Measurements from ENCODE around the gene GPR87.

Gene GPR87

GRCh38 chr3:151316267-151316991 is at the start of gene GPR87:
Gene GPR87, minus strand, starts transcription at chr3:151316820. Its CDS starts 16,720 bp downstream, at chr3:151300100.
- DNase-seq (ENCODE audit: extremely low spot score), result no peak

GRCh38 chr3:151362751-151363174 is 46.1 kb upstream of the GPR87 start:
- DNase-seq (ENCODE audit: extremely low spot score), result no peak
- CTCF ChIA-PET, result no interaction called here
- TF ChIP-seq SUZ12 (IDR thresholded peaks at IDR 0.05) (no peak), FOXK2 (IDR thresholded peaks at IDR 0.05) (no peak), BHLHE40 (IDR thresholded peaks at IDR 0.05; ENCODE audit: borderline replicate concordance) (no peak), ELF4 (IDR thresholded peaks at IDR 0.05) (no peak), HDGF (IDR thresholded peaks at IDR 0.05; ENCODE audit: borderline replicate concordance) (no peak), NFRKB (IDR thresholded peaks at IDR 0.05) (no peak), PKNOX1 (IDR thresholded peaks at IDR 0.05) (no peak), FOXA1 (IDR thresholded peaks at IDR 0.05) (no peak), CTBP1 (IDR thresholded peaks at IDR 0.05; ENCODE audit: borderline replicate concordance) (no peak), ARNT (IDR thresholded peaks at IDR 0.05) (no peak), ZNF384 (IDR thresholded peaks at IDR 0.05) (no peak), LEF1 (IDR thresholded peaks at IDR 0.05; ENCODE audit: borderline replicate concordance) (no peak)
- POLR2A ChIA-PET, result no interaction called here

More at GRCh38 chr3:151316267-151316991, at the start of gene GPR87:
- TF ChIP-seq FOXK2 (IDR thresholded peaks at IDR 0.05), result no peak
- no peak for TF ChIP-seq BHLHE40 (IDR thresholded peaks at IDR 0.05; ENCODE audit: borderline replicate concordance)
- no peak for TF ChIP-seq FOXM1 (IDR thresholded peaks at IDR 0.05; ENCODE audit: borderline replicate concordance)
- TF ChIP-seq FOXA1 (IDR thresholded peaks at IDR 0.05), result no peak
- TF ChIP-seq LEF1 (IDR thresholded peaks at IDR 0.05; ENCODE audit: borderline replicate concordance), result no peak
- no peak for TF ChIP-seq NFRKB (IDR thresholded peaks at IDR 0.05)
- no peak for TF ChIP-seq ELF4 (IDR thresholded peaks at IDR 0.05)
- TF ChIP-seq PKNOX1 (IDR thresholded peaks at IDR 0.05), result no peak
- TF ChIP-seq CTBP1 (IDR thresholded peaks at IDR 0.05; ENCODE audit: borderline replicate concordance), result no peak
- TF ChIP-seq SP1 (IDR thresholded peaks at IDR 0.05), result no peak
- no peak for TF ChIP-seq ARNT (IDR thresholded peaks at IDR 0.05)
- no peak for TF ChIP-seq ZNF384 (IDR thresholded peaks at IDR 0.05)
- TF ChIP-seq SUZ12 (IDR thresholded peaks at IDR 0.05), result no peak
- TF ChIP-seq TARDBP (IDR thresholded peaks at IDR 0.05), result no peak
- no peak for TF ChIP-seq L3MBTL2 (conservative IDR thresholded peaks at IDR 0.05)
- TF ChIP-seq HDGF (IDR thresholded peaks at IDR 0.05; ENCODE audit: borderline replicate concordance), result no peak
- ChIA-PET POLR2A (no interaction called here), CTCF (no interaction called here)

- ChIA-PET CTCF (interaction anchor here (0.7 to 1.3 kb wide), 2 partner anchors 22 to 211 kb away, joined by 3 to 4 read pairs; no protein-coding TSS in a partner anchor), POLR2A (no interaction called here)
- no peak for TF ChIP-seq SP1 (IDR thresholded peaks at IDR 0.05)
- TF ChIP-seq BHLHE40 (IDR thresholded peaks at IDR 0.05; ENCODE audit: borderline replicate concordance), result no peak
- no peak for TF ChIP-seq NFRKB (IDR thresholded peaks at IDR 0.05)
- TF ChIP-seq TARDBP (IDR thresholded peaks at IDR 0.05), result no peak
- no peak for TF ChIP-seq ZNF384 (IDR thresholded peaks at IDR 0.05)
- TF ChIP-seq PKNOX1 (IDR thresholded peaks at IDR 0.05), result no peak
- TF ChIP-seq L3MBTL2 (conservative IDR thresholded peaks at IDR 0.05), result no peak
- no peak for TF ChIP-seq FOXA1 (IDR thresholded peaks at IDR 0.05)
- no peak for TF ChIP-seq HDGF (IDR thresholded peaks at IDR 0.05; ENCODE audit: borderline replicate concordance)
- TF ChIP-seq SUZ12 (IDR thresholded peaks at IDR 0.05), result no peak
- no peak for DNase-seq (ENCODE audit: extremely low spot score)
Measured at GRCh38 chr3:151357463-151357850, 40.8 kb upstream of the GPR87 start.

- ChIA-PET CTCF (interaction anchor here (1.3 kb wide), 1 partner anchor 23 kb away, joined by 3 read pairs; no protein-coding TSS in a partner anchor), POLR2A (no interaction called here)
- no peak for DNase-seq (ENCODE audit: extremely low spot score)
- TF ChIP-seq FOXA1 (IDR thresholded peaks at IDR 0.05) (no peak), SP1 (IDR thresholded peaks at IDR 0.05) (no peak), NFRKB (IDR thresholded peaks at IDR 0.05) (no peak), PKNOX1 (IDR thresholded peaks at IDR 0.05) (no peak)
Measured at GRCh38 chr3:151356794-151357462, 40.3 kb upstream of the GPR87 start.

- ChIA-PET CTCF (no interaction called here), POLR2A (no interaction called here)
Measured at GRCh38 chr3:151351648-151352047, 35.0 kb upstream of the GPR87 start.

More at GRCh38 chr3:151351648-151352047, 35.0 kb upstream of the GPR87 start:
- TF ChIP-seq FOXK2 (IDR thresholded peaks at IDR 0.05), result no peak
- no peak for TF ChIP-seq NFRKB (IDR thresholded peaks at IDR 0.05)
- no peak for TF ChIP-seq ARNT (IDR thresholded peaks at IDR 0.05)
- TF ChIP-seq L3MBTL2 (conservative IDR thresholded peaks at IDR 0.05), result no peak
- no peak for TF ChIP-seq FOXM1 (IDR thresholded peaks at IDR 0.05; ENCODE audit: borderline replicate concordance)
- TF ChIP-seq BHLHE40 (IDR thresholded peaks at IDR 0.05; ENCODE audit: borderline replicate concordance), result no peak
- TF ChIP-seq TARDBP (IDR thresholded peaks at IDR 0.05), result no peak
- TF ChIP-seq CTBP1 (IDR thresholded peaks at IDR 0.05; ENCODE audit: borderline replicate concordance), result no peak
- no peak for TF ChIP-seq FOXA1 (IDR thresholded peaks at IDR 0.05)
- no peak for TF ChIP-seq PKNOX1 (IDR thresholded peaks at IDR 0.05)
- TF ChIP-seq ELF4 (IDR thresholded peaks at IDR 0.05), result no peak
- no peak for TF ChIP-seq ZNF384 (IDR thresholded peaks at IDR 0.05)
- TF ChIP-seq SUZ12 (IDR thresholded peaks at IDR 0.05), result no peak
- no peak for DNase-seq (ENCODE audit: extremely low spot score)
